Panc1 (cell line): Measurements from ENCODE around the gene EYA2. TPM values are rescaled to one million over a fixed set of nuclear protein-coding genes. Genes with fewer than 3 reads are reported as not detected.

ENCODE experiments used
- ATAC-seq: fragments of 200-7000 bp; cut with Tn5 transposase; 2 replicates; pipeline ENCODE4 v1.9.1; 2020; ENCODE audit warnings: mild to moderate bottlenecking, moderate library complexity
- BruUV-seq: library from RNA; stranded (reverse); fragments of 400-500 nt; replicated peaks from 2 replicates; lab custom pipeline; 2021; lab: Mats Ljungman, UMichigan
- CTCF ChIA-PET: fragments of 300-600 bp; sonication (Branson Sonifier 250); formaldehyde crosslinking; loops from one replicate; lab custom pipeline; 2022; ENCODE audit warnings: antibody characterized with exemption; lab: Charles Lee
- POLR2A ChIA-PET: fragments of 300-600 bp; sonication (Branson Sonifier 250); formaldehyde crosslinking; loops from one replicate; lab custom pipeline; 2022; ENCODE audit warnings: antibody characterized with exemption; lab: Charles Lee
- DNase-seq: peaks from one replicate; pipeline ENCODE4 v3.0.0-alpha.2; 2010; ENCODE audit warnings: low read depth, low spot score
- H3K27ac ChIP-seq: 2 replicates; pipeline ENCODE4 v1.5.1; 2011; ENCODE audit warnings: mild to moderate bottlenecking, low read length, inconsistent platforms
- H3K27me3 ChIP-seq: fragments of 200-500 bp; sonication (Bioruptor generic); 2 replicates; pipeline ENCODE4 v1.6.0; 2014; ENCODE audit warnings: low read length, inconsistent platforms; ENCODE audit not compliant: control insufficient read depth, insufficient read depth
- H3K36me3 ChIP-seq: fragments of 200-500 bp; sonication (Bioruptor generic); 2 replicates; pipeline ENCODE4 v1.5.1; 2014; ENCODE audit warnings: inconsistent platforms, mild to moderate bottlenecking, low read length, moderate library complexity; ENCODE audit not compliant: control insufficient read depth, insufficient read depth
- H3K4me1 ChIP-seq: 2 replicates; pipeline ENCODE4 v1.5.1; 2011; ENCODE audit warnings: inconsistent platforms, mild to moderate bottlenecking, low read length, moderate library complexity; ENCODE audit not compliant: control insufficient read depth, insufficient read depth
- H3K4me3 ChIP-seq, 2 experiments: 2 replicates each; pipeline ENCODE4 v1.5.1; 2011 to 2012; ENCODE audit warnings: low read depth in 2 of 2, low read length in 2 of 2, mild to moderate bottlenecking in 2 of 2, inconsistent platforms in 1 of 2, moderate library complexity in 1 of 2
- H3K9me3 ChIP-seq: fragments of 200-500 bp; sonication (Bioruptor generic); 2 replicates; pipeline ENCODE4 v1.5.1; 2014; ENCODE audit warnings: low read depth, mild to moderate bottlenecking, inconsistent platforms, low read length, moderate library complexity; ENCODE audit not compliant: control insufficient read depth, insufficient read depth
- POLR2AphosphoS5 ChIP-seq: IDR thresholded peaks from 2 replicates; pipeline ENCODE4 v1.6.1; 2012; ENCODE audit warnings: mild to moderate bottlenecking, low read depth, low read length, moderate library complexity
- SIN3A ChIP-seq: IDR thresholded peaks from 2 replicates; pipeline ENCODE4 v1.6.1; 2012; ENCODE audit warnings: low read depth, mild to moderate bottlenecking, low read length, moderate library complexity, borderline replicate concordance; ENCODE audit not compliant: insufficient read depth
- TCF7L2 ChIP-seq: IDR thresholded peaks from 2 replicates; pipeline ENCODE4 v1.6.1; 2011; ENCODE audit warnings: mild to moderate bottlenecking, low read depth, low read length, inconsistent platforms
- in situ Hi-C: cut with HindIII; loops from 2 replicates; pipeline ENCODE4 v1.10.0; 2016; ENCODE audit warnings: low sequenced_read_pairs, low pct_unique_long_range_greater_than_20kb
- intact Hi-C: fragments of 100-400 bp; cut with micrococcal nuclease; formaldehyde crosslinking; loops from one replicate; pipeline ENCODE4 v1.10.0; 2022; ENCODE audit not compliant: unreplicated experiment
- total RNA-seq: library from RNA; stranded (reverse); gene quantifications from one replicate; pipeline ENCODE4 v1.2.1, GENCODE V29; 2021; ENCODE audit not compliant: unreplicated experiment
- TF ChIP-seq, protein P1 (sequence below): fragments of 450-650 bp; IDR thresholded peaks from 2 replicates; pipeline ENCODE4 v1.5.1; 2017; ENCODE audit warnings: mild to moderate bottlenecking
- TF ChIP-seq, protein P2 (sequence below), 2 experiments: IDR thresholded peaks; 2 replicates each; pipeline ENCODE4 v1.6.1; 2011 to 2012; ENCODE audit warnings: low read depth in 2 of 2, control low read depth in 1 of 2, low read length in 1 of 2, mild to moderate bottlenecking in 1 of 2, moderate library complexity in 1 of 2; ENCODE audit not compliant: insufficient read depth in 1 of 2

The EYA2 gene
- total RNA-seq, 1 experiment from 2014 or later = 1.9 TPM

DNA sequence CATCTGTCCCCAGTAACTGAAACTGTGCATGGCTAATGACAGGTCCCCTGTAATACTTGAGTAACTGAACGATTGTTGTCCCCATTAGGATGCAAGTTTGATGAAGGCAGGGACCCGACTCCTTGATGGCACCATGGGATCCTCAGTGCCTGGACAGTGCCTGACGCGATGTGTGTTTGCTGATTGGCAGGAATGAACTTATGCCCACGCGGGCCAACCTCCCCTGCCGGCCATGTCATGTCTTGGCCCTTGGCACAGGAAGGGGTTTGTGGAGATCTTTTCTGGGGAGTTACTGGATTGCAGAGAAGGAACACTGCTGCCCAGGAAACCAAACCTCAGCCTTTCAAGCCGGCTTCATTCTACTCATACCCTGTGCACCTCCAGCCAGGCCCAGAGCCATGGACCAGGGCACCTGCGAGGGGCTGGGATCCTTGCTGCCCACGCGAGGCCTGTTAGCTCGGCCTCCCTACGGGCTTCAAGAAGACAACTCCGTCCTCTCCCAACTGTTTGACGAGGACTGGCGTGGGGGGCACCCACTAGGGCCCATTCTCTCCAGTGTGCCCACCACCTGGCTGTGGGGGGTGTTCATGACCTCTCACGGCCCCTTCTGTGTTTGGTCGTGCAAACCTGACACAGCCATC lies 314.0 kb downstream of the EYA2 start:
- H3K4me3 ChIP-seq = no peak overlapping the region
- H3K36me3 ChIP-seq = peaks cover 2% of the 10 kb centered on the region; the same call in 1 of the 2 replicates
- in situ Hi-C loops = no loop called here
- no peak for ATAC-seq
- intact Hi-C loops = loop anchor here (10.0 kb wide), 1 partner anchor 416 kb away; no protein-coding TSS in a partner anchor
- CTCF ChIA-PET = no interaction called here
- no peaks in the 10 kb centered on the region for H3K9me3 ChIP-seq
- no peak overlapping the region for H3K27ac ChIP-seq
- POLR2A ChIA-PET = no interaction called here
- H3K4me1 ChIP-seq = 0 out of 2 replicates have a peak, but pooled peaks cover 4% of the 10 kb centered on the region
- H3K27me3 ChIP-seq = no peaks in the 10 kb centered on the region
- BruUV-seq = no TSS peak
- TF ChIP-seq, protein P1, sequence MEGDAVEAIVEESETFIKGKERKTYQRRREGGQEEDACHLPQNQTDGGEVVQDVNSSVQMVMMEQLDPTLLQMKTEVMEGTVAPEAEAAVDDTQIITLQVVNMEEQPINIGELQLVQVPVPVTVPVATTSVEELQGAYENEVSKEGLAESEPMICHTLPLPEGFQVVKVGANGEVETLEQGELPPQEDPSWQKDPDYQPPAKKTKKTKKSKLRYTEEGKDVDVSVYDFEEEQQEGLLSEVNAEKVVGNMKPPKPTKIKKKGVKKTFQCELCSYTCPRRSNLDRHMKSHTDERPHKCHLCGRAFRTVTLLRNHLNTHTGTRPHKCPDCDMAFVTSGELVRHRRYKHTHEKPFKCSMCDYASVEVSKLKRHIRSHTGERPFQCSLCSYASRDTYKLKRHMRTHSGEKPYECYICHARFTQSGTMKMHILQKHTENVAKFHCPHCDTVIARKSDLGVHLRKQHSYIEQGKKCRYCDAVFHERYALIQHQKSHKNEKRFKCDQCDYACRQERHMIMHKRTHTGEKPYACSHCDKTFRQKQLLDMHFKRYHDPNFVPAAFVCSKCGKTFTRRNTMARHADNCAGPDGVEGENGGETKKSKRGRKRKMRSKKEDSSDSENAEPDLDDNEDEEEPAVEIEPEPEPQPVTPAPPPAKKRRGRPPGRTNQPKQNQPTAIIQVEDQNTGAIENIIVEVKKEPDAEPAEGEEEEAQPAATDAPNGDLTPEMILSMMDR = no peak
- TF ChIP-seq TCF7L2 (no peak), SIN3A (no peak), POLR2AphosphoS5 (no peak)
- TF ChIP-seq, protein P2, sequence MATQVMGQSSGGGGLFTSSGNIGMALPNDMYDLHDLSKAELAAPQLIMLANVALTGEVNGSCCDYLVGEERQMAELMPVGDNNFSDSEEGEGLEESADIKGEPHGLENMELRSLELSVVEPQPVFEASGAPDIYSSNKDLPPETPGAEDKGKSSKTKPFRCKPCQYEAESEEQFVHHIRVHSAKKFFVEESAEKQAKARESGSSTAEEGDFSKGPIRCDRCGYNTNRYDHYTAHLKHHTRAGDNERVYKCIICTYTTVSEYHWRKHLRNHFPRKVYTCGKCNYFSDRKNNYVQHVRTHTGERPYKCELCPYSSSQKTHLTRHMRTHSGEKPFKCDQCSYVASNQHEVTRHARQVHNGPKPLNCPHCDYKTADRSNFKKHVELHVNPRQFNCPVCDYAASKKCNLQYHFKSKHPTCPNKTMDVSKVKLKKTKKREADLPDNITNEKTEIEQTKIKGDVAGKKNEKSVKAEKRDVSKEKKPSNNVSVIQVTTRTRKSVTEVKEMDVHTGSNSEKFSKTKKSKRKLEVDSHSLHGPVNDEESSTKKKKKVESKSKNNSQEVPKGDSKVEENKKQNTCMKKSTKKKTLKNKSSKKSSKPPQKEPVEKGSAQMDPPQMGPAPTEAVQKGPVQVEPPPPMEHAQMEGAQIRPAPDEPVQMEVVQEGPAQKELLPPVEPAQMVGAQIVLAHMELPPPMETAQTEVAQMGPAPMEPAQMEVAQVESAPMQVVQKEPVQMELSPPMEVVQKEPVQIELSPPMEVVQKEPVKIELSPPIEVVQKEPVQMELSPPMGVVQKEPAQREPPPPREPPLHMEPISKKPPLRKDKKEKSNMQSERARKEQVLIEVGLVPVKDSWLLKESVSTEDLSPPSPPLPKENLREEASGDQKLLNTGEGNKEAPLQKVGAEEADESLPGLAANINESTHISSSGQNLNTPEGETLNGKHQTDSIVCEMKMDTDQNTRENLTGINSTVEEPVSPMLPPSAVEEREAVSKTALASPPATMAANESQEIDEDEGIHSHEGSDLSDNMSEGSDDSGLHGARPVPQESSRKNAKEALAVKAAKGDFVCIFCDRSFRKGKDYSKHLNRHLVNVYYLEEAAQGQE (IDR thresholded peaks at IDR 0.05; ENCODE audit: insufficient read depth in 1 of 2, low read depth in 2 of 2, low read length in 1 of 2) = no peak
- DNase-seq = no peak

DNA sequence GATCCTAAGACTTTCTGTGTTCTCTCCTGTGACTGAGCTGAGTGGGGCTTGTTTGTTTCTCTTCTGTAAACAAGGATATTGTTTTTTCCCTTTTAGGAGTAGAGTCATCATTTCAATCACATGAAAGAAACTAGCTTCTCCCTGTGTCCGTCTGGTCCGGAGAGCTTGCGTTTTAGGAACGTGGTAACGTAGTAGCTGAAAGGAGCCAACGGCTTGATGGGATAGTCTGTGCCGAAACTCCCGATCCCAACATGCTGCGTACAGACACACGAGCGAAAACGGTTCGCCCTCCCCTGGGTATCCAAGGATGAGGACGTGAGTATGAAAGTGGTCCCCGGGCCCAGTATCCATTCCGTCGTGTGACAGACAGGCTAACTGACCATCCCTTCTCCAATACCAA lies 315.3 kb downstream of the EYA2 start:
- Histone ChIP-seq H3K4me1 (0 out of 2 replicates have a peak, but pooled peaks cover 4% of the 10 kb centered on the region), H3K9me3 (no peaks in the 10 kb centered on the region), H3K27me3 (no peaks in the 10 kb centered on the region), H3K36me3 (peaks cover 2% of the 10 kb centered on the region; the same call in 1 of the 2 replicates), H3K27ac (no peak overlapping the region), H3K4me3 (no peak overlapping the region)
- BruUV-seq = TSS peak; percentile 81
- CTCF ChIA-PET = no interaction called here
- in situ Hi-C loops = no loop called here
- DNase-seq (no peak), ATAC-seq (no peak)
- TF ChIP-seq, protein P2 (IDR thresholded peaks at IDR 0.05; ENCODE audit: insufficient read depth in 1 of 2, low read depth in 2 of 2, low read length in 1 of 2) = no peak
- TF ChIP-seq POLR2AphosphoS5 (no peak), SIN3A (no peak), TCF7L2 (no peak)
- TF ChIP-seq, protein P1 = no peak
- POLR2A ChIA-PET = no interaction called here
- intact Hi-C loops = loop anchor here (10.0 kb wide), 1 partner anchor 415 kb away; no protein-coding TSS in a partner anchor
